ENCODE results near the gene LIN52. TPM values are rescaled to one million over a fixed set of nuclear protein-coding genes. Genes with fewer than 3 reads are reported as not detected.

Gene LIN52
- total RNA-seq, 2 donors from 2014 or later, result 3.5 to 7.5 TPM

DNA sequence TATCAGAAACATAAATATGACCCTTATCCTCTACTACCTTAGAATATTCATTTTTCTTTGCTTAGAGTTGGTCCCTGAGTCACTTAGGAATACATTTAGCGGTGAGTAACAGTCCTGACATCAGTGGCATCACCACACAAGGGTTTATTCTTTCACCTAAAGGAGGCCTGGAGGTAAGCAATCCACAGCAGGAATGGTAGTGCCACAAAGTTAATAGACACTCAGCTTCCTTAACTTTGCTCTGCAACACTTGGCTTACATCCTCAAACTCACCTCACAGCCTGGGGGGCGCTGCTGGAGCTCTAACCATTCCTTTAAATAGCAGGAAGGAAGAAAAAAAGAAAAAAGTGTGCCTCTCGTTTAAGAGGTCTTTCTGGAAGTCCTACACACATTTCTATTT, 36.5 kb upstream of the LIN52 start:
- H3K4me3 ChIP-seq, result no peak overlapping the region
- intact Hi-C loops (cut with DNase I), result no loop called here
- H3K27me3 ChIP-seq, result no peaks in the 10 kb centered on the region
- TF ChIP-seq, protein P1, sequence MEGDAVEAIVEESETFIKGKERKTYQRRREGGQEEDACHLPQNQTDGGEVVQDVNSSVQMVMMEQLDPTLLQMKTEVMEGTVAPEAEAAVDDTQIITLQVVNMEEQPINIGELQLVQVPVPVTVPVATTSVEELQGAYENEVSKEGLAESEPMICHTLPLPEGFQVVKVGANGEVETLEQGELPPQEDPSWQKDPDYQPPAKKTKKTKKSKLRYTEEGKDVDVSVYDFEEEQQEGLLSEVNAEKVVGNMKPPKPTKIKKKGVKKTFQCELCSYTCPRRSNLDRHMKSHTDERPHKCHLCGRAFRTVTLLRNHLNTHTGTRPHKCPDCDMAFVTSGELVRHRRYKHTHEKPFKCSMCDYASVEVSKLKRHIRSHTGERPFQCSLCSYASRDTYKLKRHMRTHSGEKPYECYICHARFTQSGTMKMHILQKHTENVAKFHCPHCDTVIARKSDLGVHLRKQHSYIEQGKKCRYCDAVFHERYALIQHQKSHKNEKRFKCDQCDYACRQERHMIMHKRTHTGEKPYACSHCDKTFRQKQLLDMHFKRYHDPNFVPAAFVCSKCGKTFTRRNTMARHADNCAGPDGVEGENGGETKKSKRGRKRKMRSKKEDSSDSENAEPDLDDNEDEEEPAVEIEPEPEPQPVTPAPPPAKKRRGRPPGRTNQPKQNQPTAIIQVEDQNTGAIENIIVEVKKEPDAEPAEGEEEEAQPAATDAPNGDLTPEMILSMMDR (IDR thresholded peaks at IDR 0.05), result no peak
- H3K9me3 ChIP-seq, result no peaks in the 10 kb centered on the region
- no peaks in the 10 kb centered on the region for H3K4me1 ChIP-seq
- no peaks in the 10 kb centered on the region for H3K36me3 ChIP-seq
- no peak overlapping the region for H3K9ac ChIP-seq (ENCODE audit: low read depth in 2 of 2, low read length in 2 of 2)
- no peak overlapping the region for H3K27ac ChIP-seq
- DNase-seq, result no peak

DNA sequence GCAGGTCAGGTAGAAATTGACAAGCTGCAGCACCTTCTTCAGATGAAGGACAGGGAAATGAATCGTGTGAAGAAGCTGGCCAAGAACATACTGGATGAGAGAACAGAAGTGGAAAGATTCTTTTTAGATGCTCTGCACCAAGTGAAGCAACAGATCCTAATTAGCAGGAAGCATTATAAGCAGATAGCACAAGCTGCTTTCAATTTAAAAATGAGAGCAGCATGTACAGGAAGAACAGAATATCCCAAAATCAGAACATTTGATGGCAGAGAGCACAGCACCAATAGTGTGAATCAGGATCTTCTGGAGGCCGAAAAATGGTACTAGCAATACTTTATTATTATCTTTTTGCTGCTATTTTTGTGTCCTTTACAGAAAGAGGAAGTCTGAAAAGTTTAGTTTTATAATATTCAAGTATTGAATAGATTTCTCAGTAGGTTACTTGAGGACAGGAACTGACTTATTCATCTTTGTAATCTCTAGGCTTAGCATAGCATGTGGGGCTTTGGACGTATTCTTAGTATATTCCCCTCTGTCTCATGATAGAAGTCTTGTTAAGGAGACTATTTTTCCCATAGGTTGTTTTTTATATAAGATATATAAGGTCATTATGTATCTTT, 34.8 kb upstream of the LIN52 start:
- Histone ChIP-seq H3K9me3 (no peaks in the 10 kb centered on the region), H3K4me3 (no peak overlapping the region), H3K27me3 (no peaks in the 10 kb centered on the region), H3K4me1 (no peaks in the 10 kb centered on the region), H3K36me3 (no peaks in the 10 kb centered on the region), H3K9ac (ENCODE audit: low read depth in 2 of 2, low read length in 2 of 2) (no peak overlapping the region), H3K27ac (no peak overlapping the region)
- TF ChIP-seq, protein P1 (IDR thresholded peaks at IDR 0.05), result no peak
- DNase-seq, result no peak
- intact Hi-C loops (cut with DNase I), result no loop called here

DNA sequence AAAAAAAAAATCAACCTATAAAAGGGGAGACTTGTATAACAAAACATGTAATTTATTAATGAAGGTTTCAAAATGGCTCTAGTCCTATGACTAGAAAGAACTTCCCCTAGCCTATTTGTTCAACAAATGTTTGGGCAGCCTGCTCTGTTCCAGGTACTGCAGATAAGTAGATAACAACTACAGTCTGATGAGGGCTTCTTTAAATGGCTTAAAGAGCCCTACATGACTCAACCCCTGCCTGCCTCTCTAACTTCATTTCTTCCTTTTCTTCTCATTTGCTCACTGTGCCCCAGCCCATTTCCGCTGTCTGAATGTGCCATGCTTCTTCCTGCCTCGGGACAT, 22.0 kb upstream of the LIN52 start:
- TF ChIP-seq, protein P1 (IDR thresholded peaks at IDR 0.05), result no peak
- Histone ChIP-seq H3K4me1 (no peaks in the 10 kb centered on the region), H3K4me3 (no peak overlapping the region), H3K27ac (no peak overlapping the region), H3K9me3 (no peaks in the 10 kb centered on the region), H3K9ac (ENCODE audit: low read depth in 2 of 2, low read length in 2 of 2) (no peak overlapping the region), H3K27me3 (no peaks in the 10 kb centered on the region), H3K36me3 (no peaks in the 10 kb centered on the region)
- no peak for DNase-seq
- intact Hi-C loops (cut with DNase I), result no loop called here

DNA sequence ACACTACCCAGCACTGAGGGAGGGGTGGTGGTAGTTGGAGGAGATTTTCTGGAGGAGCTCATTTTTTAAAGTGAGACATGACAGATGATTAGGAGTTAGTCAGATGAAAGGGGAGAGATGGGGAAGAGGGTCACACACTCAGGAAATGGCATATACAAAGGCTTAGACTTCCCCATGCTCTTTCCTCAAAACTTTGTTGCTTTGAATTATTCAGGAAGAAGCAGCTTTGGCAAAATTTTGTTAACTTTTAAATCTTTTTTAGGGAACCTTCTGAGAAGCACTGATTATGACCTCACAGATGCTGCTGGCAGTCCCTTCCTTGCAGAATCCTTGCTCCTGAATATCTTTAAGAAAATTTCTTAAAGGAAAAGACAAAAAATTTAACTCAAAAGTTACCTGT, 20.3 kb upstream of the LIN52 start:
- intact Hi-C loops (cut with DNase I), result no loop called here
- Histone ChIP-seq H3K9ac (ENCODE audit: low read depth in 2 of 2, low read length in 2 of 2) (no peak overlapping the region), H3K9me3 (no peaks in the 10 kb centered on the region), H3K27ac (no peak overlapping the region), H3K4me3 (no peak overlapping the region), H3K4me1 (no peaks in the 10 kb centered on the region), H3K36me3 (no peaks in the 10 kb centered on the region), H3K27me3 (no peaks in the 10 kb centered on the region)
- DNase-seq, result no peak
- TF ChIP-seq, protein P1 (IDR thresholded peaks at IDR 0.05), result no peak

DNA sequence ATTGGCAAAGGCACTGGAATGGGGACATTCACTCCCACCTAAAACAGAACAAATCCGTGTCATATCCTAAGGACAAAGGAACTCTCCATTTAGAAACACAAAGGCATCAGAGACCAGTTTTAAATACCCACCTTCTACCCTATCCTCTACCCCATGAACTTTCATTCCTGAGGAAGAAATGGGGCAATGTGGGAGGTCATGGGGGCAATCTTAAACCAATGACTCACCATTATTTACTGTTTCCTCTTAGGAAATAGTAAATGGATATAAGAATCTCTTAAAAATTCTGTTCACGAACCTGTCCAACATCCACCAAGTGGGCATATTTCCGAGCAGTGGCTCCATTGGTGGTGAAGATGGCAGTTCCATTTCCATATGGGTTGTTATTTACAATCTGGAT, 19.9 kb upstream of the LIN52 start:
- no peak overlapping the region for H3K27ac ChIP-seq
- intact Hi-C loops (cut with DNase I), result no loop called here
- H3K9me3 ChIP-seq, result no peaks in the 10 kb centered on the region
- H3K9ac ChIP-seq (ENCODE audit: low read depth in 2 of 2, low read length in 2 of 2), result no peak overlapping the region
- H3K4me1 ChIP-seq, result no peaks in the 10 kb centered on the region
- no peak overlapping the region for H3K4me3 ChIP-seq
- H3K27me3 ChIP-seq, result no peaks in the 10 kb centered on the region
- TF ChIP-seq, protein P1 (IDR thresholded peaks at IDR 0.05), result no peak
- no peaks in the 10 kb centered on the region for H3K36me3 ChIP-seq
- DNase-seq, result no peak

Data from colonic mucosa (tissue), 4 donors.